ENCODE data around the gene ABHD17A.

DNA sequence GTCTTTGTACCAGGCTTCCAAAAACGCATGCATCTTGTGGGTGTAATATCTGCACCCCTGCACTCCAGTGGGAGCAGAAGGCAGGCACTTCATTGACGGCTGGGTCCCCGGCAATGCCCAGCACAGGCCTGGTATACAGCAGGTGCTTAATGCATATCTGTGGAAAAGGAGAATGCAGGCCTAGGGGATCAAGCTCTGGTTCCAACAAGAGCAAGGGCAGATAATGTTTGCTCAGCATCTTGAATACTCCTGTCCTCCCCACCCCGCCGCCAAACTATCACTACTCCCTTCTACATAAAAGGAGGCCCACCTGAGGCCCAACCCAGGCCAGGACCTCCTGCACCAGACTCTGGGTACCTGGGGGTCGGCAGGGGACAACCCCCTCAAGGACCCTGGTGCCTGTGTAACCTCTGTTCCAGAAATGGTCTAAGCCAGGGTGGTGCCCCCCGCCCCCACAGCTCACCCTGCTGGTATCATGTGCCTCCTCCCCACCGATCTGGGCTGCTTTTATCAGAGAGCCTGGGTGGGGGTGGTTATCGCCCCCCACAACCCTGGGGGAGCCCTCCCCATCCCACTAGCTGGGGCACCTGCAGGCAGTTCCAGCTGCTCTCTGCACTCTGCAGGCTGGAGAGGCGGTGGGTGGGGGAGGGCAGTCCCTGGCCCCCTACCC lies 26.7 kb downstream of the ABHD17A start:
- TF ChIP-seq, protein P1, sequence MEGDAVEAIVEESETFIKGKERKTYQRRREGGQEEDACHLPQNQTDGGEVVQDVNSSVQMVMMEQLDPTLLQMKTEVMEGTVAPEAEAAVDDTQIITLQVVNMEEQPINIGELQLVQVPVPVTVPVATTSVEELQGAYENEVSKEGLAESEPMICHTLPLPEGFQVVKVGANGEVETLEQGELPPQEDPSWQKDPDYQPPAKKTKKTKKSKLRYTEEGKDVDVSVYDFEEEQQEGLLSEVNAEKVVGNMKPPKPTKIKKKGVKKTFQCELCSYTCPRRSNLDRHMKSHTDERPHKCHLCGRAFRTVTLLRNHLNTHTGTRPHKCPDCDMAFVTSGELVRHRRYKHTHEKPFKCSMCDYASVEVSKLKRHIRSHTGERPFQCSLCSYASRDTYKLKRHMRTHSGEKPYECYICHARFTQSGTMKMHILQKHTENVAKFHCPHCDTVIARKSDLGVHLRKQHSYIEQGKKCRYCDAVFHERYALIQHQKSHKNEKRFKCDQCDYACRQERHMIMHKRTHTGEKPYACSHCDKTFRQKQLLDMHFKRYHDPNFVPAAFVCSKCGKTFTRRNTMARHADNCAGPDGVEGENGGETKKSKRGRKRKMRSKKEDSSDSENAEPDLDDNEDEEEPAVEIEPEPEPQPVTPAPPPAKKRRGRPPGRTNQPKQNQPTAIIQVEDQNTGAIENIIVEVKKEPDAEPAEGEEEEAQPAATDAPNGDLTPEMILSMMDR (IDR thresholded peaks at IDR 0.05): no peak
- no peak for TF ChIP-seq EZH2 (IDR thresholded peaks at IDR 0.05; ENCODE audit: borderline replicate concordance, insufficient read depth, low read depth, low read length, poor library complexity, severe bottlenecking)

All from B cell (primary cell).